HG03139 (cell line): ENCODE measurements around the gene RFNG.
"Not testable (repeated sequence)": the region's sequence is repeated elsewhere in the genome, so short reads cannot be mapped to it uniquely, and the experiment has no call there.

Source experiments
- ATAC-seq: cut with Tn5 transposase; IDR thresholded peaks from one replicate; pipeline ENCODE4 v1.9.1; 2021; ENCODE audit not compliant: unreplicated experiment

RFNG gene

GRCh38 chr17:82046903-82047302, 4.7 kb downstream of the RFNG start:
- ATAC-seq = no peak

DNA sequence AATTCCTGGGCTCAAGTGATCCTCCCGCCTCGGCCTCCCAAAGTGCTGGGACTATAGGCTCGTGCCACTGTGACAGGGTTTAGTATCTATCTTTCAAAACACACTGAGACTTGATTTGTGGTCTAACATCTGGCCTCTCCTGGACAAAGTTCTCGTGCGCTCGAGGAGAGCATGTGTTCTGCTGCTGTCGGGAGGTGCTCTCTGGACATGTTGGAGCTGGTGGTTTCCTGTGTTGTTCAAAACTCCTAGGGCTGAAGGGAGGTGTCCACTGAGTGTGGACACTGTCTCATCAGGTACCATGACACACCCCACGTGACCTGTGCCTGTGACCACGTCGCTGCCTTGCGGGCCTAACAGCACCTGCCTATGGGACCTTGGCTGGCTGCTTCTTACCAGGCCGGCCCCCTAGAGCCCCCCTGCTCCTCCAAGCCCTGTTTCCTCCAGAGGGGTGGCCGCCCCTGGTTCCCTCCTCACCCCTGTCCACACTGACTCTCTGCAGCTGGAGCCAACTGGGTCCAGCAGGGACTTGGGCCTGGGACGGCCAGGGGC, 5.6 kb downstream of the RFNG start:
- no peak for ATAC-seq

DNA sequence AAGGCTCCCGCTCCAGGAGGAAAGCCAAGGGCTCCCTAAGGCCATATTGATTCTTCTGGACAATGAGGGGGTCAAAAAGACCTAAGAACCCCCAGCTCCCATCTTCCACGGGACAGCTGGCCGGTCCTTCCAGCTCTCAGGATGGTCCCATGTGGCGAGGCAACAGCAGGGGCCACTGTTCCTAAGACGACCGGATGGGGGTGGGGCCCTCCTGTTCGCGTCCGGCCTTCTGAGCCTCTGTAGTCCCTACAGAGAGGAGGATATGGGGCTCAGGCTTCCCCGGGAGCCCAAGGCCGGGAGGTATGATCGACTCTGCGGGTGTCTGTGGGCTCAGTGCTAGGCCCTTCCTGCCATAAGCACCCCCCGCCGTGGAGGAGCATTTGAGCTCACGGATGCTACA, 8.1 kb downstream of the RFNG start:
- no peak for ATAC-seq

- no peak for ATAC-seq
Measured at GRCh38 chr17:82042649-82043048, 9.0 kb downstream of the RFNG start.

GRCh38 chr17:82041144-82041814, 10.3 kb downstream of the RFNG start:
- ATAC-seq = no peak

GRCh38 chr17:82039695-82040299, 11.8 kb downstream of the RFNG start:
- ATAC-seq = no peak

DNA sequence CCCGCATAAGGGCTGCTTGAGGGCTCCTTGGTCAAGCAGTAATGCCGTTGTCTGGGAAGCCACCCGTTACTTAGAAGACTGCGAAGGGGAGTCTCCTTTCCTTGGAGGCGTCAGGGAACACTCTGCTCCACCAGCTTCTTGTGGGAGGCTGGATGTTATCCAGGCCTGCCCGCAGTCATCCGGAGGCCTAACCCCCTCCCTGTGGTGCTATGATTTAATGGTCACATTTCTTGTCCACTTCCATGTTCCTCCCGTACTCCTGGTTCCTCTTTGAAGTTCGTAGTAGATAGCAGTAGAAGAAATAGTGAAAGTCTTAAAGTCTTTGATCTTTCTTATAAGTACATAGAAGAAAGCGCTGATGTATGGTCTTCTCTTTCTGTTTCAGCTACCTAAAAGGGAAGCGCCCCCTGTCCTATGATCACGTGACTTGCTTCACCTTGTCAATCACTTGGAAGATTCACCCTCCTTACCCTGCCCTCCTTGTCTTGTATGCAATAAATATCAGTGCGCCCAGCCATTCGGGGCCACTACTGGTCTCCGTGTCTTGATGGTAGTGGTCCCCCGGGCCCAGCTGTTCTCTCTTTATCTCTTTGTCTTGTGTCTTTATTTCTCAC, 12.7 kb downstream of the RFNG start:
- ATAC-seq = not testable (repeated sequence)

DNA sequence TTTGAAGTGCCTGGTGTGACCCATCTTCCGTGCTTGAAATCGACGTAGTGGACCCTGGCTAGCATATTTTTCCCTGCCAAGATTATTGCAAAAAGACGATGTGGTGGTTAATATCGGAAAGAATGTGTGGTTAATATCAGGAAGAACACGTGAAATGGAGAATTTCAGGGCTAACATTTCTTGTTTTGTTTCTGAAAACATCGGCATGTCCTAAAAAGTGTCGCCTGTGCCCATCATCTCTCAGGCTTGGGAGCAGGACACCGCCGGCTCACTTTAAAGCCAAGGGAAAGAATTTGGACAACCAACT, 13.8 kb downstream of the RFNG start:
- no peak for ATAC-seq

DNA sequence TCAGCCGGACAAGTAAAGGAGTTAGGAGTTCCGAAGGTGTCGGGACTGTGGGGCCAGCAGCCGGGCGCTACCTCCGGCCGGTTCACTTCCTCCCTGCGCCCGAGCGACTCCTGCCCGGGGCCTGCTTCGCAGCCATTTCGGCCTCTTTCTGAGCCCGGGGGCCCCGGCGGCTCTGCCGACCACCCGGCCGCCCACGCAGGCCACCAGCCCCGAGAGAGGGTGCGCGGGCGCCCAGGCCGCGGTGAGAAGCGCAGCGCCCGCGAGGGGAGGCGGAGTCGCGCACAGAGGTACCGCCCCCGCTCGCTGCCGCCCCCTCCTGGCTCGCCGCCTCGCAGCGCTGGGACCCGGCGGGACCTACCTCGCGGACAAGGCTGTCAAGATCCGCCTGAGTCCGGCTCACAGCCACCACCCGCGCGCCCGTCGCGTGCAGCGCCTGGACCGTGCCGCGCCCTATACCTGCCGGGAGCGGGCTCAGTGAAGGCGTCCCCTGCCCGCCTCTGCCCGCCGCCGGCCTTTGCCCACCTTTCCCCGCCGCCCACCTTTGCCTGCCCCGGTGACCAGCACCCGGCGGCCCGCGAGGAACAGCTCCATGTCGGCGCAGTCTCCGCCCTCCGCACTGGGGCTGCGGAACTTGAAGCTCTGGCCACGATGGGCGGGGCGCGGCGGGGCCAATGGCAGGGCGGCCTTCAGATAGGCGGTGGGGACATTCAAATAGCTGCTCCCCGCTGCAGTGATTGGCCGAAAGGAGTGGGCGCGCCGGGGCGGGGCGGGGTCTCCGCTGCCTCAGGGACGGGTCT, 14.3 kb downstream of the RFNG start, which contains the start of gene DCXR:
TSS of gene DCXR (minus strand) at position 606 of the 797 bp plus-strand sequence. CDS start at position 591, 15 bp downstream.
- peak; percentile 80 for ATAC-seq

GRCh38 chr17:82036634-82037091, 14.9 kb downstream of the RFNG start:
- no peak for ATAC-seq

DNA sequence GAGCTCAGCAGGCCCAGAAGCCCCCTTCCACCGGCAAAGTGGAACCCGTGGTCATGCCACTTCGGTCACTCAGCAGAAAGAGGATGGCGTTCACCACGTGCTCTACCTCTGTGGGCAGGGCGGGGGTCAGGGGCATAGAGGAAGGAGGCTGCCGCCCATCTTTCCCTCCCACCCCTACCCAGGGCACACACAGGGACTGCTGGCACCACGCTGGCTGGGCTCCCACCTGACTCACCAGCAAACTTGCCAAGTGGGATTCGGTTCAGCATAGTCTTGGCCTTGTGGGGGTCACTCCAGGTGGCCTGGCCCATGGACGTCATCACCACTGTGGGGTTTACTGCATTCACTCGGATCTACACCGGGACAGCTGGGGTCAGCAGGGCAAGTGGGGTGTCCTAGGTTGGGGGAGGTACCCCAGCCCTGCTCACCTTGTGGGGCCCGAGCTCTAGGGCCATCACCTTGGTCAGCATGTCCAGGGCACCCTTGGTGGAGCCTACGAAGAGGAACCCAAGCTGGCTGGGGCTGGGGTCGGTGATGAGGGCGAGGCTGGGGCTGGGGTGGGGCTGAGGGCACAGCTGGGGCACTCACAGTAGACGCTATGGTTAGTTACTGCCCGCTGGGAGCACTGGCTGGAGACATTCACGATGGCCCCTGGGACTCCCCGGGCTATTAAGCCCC, 15.5 kb downstream of the RFNG start:
- no peak for ATAC-seq

GRCh38 chr17:82035488-82035887, 16.1 kb downstream of the RFNG start:
- ATAC-seq = no peak

GRCh38 chr17:82034371-82035011, 17.1 kb downstream of the RFNG start:
- ATAC-seq = no peak

DNA sequence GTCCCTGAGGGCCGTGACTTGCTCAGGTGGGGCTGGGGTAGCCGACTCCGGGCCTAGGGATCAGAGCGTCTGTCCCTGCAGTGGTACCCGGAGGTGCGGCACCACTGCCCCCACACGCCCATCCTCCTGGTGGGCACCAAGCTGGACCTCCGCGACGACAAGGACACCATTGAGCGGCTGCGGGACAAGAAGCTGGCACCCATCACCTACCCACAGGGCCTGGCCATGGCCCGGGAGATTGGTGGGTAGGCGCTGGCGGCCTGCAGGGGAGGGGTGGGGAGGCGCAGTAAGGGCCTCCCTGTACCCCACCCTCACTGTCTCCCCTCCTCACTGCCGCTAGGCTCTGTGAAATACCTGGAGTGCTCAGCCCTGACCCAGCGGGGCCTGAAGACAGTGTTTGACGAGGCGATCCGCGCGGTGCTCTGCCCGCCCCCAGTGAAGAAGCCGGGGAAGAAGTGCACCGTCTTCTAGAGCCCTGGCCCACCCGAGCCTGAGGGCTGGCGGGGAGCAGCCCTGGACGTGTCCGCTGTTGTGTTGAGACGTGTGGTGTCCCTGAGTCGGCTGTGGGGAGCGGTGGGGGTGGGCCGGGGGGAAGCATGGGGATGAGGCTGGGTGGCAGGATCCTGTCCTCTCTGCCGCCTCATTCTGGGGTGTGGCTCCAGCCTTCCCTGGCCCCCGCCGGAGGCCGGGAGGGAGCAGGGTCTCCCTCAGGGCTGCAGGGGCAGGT, 18.1 kb downstream of the RFNG start:
- ATAC-seq = no peak

GRCh38 chr17:82031885-82032627, 19.6 kb downstream of the RFNG start:
- no peak for ATAC-seq

- no peak for ATAC-seq
Measured at GRCh38 chr17:82031303-82031884, 20.2 kb downstream of the RFNG start, which contains the start of gene RAC3. Gene RAC3 (plus strand): TSS chr17:82031678. CDS start chr17:82031762, 84 bp downstream.

DNA sequence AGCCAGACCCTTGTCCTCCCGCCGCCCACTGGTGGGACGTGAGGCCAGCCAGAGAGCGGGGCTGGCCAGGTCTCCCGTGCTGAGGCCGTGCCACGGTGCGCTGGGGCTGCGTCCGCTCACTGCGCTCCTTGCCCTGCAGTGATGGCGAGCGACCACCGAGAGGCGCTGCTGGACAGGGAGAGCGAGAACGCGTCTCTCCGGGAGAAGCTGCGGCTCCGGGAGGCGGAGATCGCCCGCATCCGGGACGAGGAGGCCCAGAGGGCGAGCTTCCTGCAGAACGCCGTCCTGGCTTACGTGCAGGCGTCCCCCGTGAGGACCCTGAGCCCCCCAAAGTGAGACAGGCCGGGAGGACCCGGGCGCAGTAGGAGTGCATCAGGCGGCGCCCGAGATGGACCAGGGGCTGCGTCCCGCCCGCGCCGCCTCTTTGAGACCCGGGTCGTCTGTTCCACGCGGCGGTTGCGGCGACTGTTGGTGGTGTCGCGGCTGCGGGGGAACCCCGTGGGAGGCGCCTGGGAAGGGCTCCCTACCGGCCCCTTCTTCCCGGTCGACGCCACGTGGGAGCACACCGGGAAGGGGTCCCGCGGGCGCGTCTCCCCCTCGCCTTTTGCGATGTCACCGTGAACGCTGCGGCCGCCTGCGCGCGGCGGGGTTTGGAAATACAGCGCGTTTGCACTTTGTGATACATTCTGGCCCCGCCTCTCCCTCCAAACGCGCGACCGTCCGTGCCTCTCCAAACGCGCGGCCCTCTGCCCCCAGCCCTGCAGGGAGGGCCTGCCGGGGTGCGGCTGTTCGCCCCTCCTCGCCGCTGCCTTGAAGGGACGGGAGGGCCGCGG, 20.9 kb downstream of the RFNG start:
- no peak for ATAC-seq
